GM12891 (cell line): ENCODE results near the gene RIGI.

Experiments
- POLR2A ChIP-seq: IDR thresholded peaks from 2 replicates; pipeline ENCODE4 v1.6.1; 2011; ENCODE audit warnings: low read depth, low read length, control low read depth
- POLR2AphosphoS5 ChIP-seq: IDR thresholded peaks from 2 replicates; pipeline ENCODE4 v1.6.1; 2011; ENCODE audit warnings: low read depth, low read length, control low read depth
- TAF1 ChIP-seq: IDR thresholded peaks from 2 replicates; pipeline ENCODE4 v1.6.1; 2011; ENCODE audit warnings: low read depth, low read length, control low read depth

- no peak for TF ChIP-seq POLR2AphosphoS5
- TF ChIP-seq POLR2A = no peak
- no peak for TF ChIP-seq TAF1
Measured at GRCh38 chr9:32566770-32567169, 40.8 kb upstream of the RIGI start.
